Upper lobe of left lung (tissue), 6 donors: ENCODE results near the gene TRHDE. TPM values are rescaled to one million over a fixed set of nuclear protein-coding genes. Genes with fewer than 3 reads are reported as not detected.

Experiments
- ATAC-seq, 2 donors: fragments of 200-7000 bp; cut with Tn5 transposase; one replicate each; pipeline ENCODE4 v1.9.1; 2022; ENCODE audit warnings: mild to moderate bottlenecking in 2 of 2, moderate library complexity in 2 of 2; ENCODE audit not compliant: low FRiP score in 2 of 2
- DNase-seq, 2 donors: peaks; one replicate each; pipeline ENCODE4 v3.0.0-alpha.2; 2019 to 2020
- H3K27ac ChIP-seq, 4 donors: fragments of 200-600 bp; sonication (generic); one replicate each; pipeline ENCODE4 v1.5.1; 2016 to 2019
- H3K27me3 ChIP-seq, 4 donors: fragments of 200-600 bp; sonication (generic); one replicate each; pipeline ENCODE4 v1.5.1; 2017 to 2019
- H3K36me3 ChIP-seq, 4 donors: fragments of 200-600 bp; sonication (generic); one replicate each; pipeline ENCODE4 v1.5.1; 2016 to 2019
- H3K4me1 ChIP-seq, 4 donors: fragments of 200-600 bp; sonication (generic); one replicate each; pipeline ENCODE4 v1.5.1; 2018 to 2019
- H3K4me3 ChIP-seq, 4 donors: fragments of 200-600 bp; sonication (generic); one replicate each; pipeline ENCODE4 v1.5.1; 2017 to 2019; ENCODE audit warnings: mild to moderate bottlenecking in 2 of 4, moderate library complexity in 1 of 4
- H3K9me3 ChIP-seq, 4 donors: fragments of 200-600 bp; sonication (generic); one replicate each; pipeline ENCODE4 v1.5.1; 2018 to 2019
- CTCF ChIP-seq, 6 experiments: fragments of 450-650 bp in 4 of 6; fragments of 200-600 bp in 2 of 6; sonication (generic) in 2 of 6; IDR thresholded peaks; one replicate each; pipeline ENCODE4 v1.5.1; 2016 to 2019; ENCODE audit warnings: antibody characterized with exemption in 6 of 6
- EP300 ChIP-seq, 4 donors: sonication (generic); formaldehyde crosslinking; IDR thresholded peaks; one replicate each; pipeline ENCODE4 v1.5.1; 2017; ENCODE audit warnings: antibody characterized with exemption in 4 of 4, control low read depth in 2 of 4
- POLR2A ChIP-seq, 4 donors: fragments of 450-650 bp; IDR thresholded peaks; one replicate each; pipeline ENCODE4 v1.5.1; 2016 to 2017; ENCODE audit warnings: antibody characterized with exemption in 4 of 4, mild to moderate bottlenecking in 2 of 4
- POLR2AphosphoS5 ChIP-seq, 2 donors: sonication (generic); formaldehyde crosslinking; IDR thresholded peaks; one replicate each; pipeline ENCODE4 v1.5.1; 2017; ENCODE audit warnings: antibody characterized with exemption in 2 of 2
- WGBS, 2 donors: methylation state at CpG; one replicate each; pipeline ENCODE4 v1.1.5; 2017 to 2018; 5-methylcytosine and 5-hydroxymethylcytosine counted together
- total RNA-seq, 6 donors: library from RNA; depleted of rRNA in 4 of 6; stranded (reverse); fragments of >200 nt in 4 of 6; gene quantifications; one replicate each; pipeline versions ENCODE4 v1.1.0 to v1.2.1, GENCODE V29; 2016 to 2021
- donor health status: DM: no; HTN: no; CAD: no; lungs with moderate emphysema.
- donor health status: DM: no; HTN: yes; CAD: no; lungs with severe emphysema.

TRHDE gene
- total RNA-seq, 6 donors from 2014 or later, result 2.9 to 21.0 (median 14.3) TPM

- Histone ChIP-seq H3K4me1 (peaks cover 5 to 23% (median 11%) of the 10 kb centered on the region in 4 donors), H3K27me3 (peaks cover 0 to 18% (median 7%) of the 10 kb centered on the region in 4 donors), H3K36me3 (no peaks in the 10 kb centered on the region), H3K9me3 (no peaks in the 10 kb centered on the region), H3K4me3 (no peak overlapping the region), H3K27ac (no peak overlapping the region)
- 47 to 56% methylated on average over 2 of the region's 2 CpGs for WGBS, 2 donors
- TF ChIP-seq CTCF (IDR thresholded peaks at IDR 0.05) (no peak), EP300 (IDR thresholded peaks at IDR 0.05) (no peak), POLR2AphosphoS5 (IDR thresholded peaks at IDR 0.05) (no peak), POLR2A (IDR thresholded peaks at IDR 0.05) (no peak)
- ATAC-seq (no peak), DNase-seq (no peak)
These were observed 3.8 kb upstream of the TRHDE start for GRCh38 chr12:72268386-72268785.

GRCh38 chr12:72269491-72269890, 2.7 kb upstream of the TRHDE start:
- no peak for TF ChIP-seq CTCF (IDR thresholded peaks at IDR 0.05)
- TF ChIP-seq EP300 (IDR thresholded peaks at IDR 0.05), result no peak
- no peak for TF ChIP-seq POLR2AphosphoS5 (IDR thresholded peaks at IDR 0.05)
- no peak for TF ChIP-seq POLR2A (IDR thresholded peaks at IDR 0.05)
- H3K4me1 ChIP-seq, result peaks cover 9 to 28% (median 15%) of the 10 kb centered on the region in 4 donors
- no peak for ATAC-seq
- no peak overlapping the region for H3K4me3 ChIP-seq
- no peaks in the 10 kb centered on the region for H3K36me3 ChIP-seq
- H3K27me3 ChIP-seq, result peaks cover 0 to 19% (median 12%) of the 10 kb centered on the region in 4 donors
- 29 to 50% methylated on average over 1 of the region's 1 CpG for WGBS, 2 donors
- no peaks in the 10 kb centered on the region for H3K9me3 ChIP-seq
- H3K27ac ChIP-seq, result no peak overlapping the region
- DNase-seq, result no peak

- H3K27me3 ChIP-seq, result peaks cover 0 to 19% (median 12%) of the 10 kb centered on the region in 4 donors
- 34 to 52% methylated on average over 2 of the region's 2 CpGs for WGBS, 2 donors
- H3K4me3 ChIP-seq, result no peak overlapping the region
- no peaks in the 10 kb centered on the region for H3K9me3 ChIP-seq
- DNase-seq (no peak), ATAC-seq (no peak)
- no peaks in the 10 kb centered on the region for H3K36me3 ChIP-seq
- no peak overlapping the region for H3K27ac ChIP-seq
- peaks cover 9 to 28% (median 15%) of the 10 kb centered on the region in 4 donors for H3K4me1 ChIP-seq
- TF ChIP-seq POLR2AphosphoS5 (IDR thresholded peaks at IDR 0.05) (no peak), POLR2A (IDR thresholded peaks at IDR 0.05) (no peak), EP300 (IDR thresholded peaks at IDR 0.05) (no peak), CTCF (IDR thresholded peaks at IDR 0.05) (no peak)
These were observed 1.9 kb upstream of the TRHDE start for GRCh38 chr12:72270246-72270645.

GRCh38 chr12:72270961-72271360, 1.2 kb upstream of the TRHDE start:
- Histone ChIP-seq H3K4me1 (peaks cover 9 to 28% (median 15%) of the 10 kb centered on the region in 4 donors), H3K4me3 (peak overlapping the region in 3 of 4 donors; percentile 47 to 65 (median 51)), H3K27me3 (peaks cover 0 to 19% (median 12%) of the 10 kb centered on the region in 4 donors), H3K36me3 (no peaks in the 10 kb centered on the region), H3K27ac (peak overlapping the region in 1 of 4 donors; percentile 80), H3K9me3 (no peaks in the 10 kb centered on the region)
- TF ChIP-seq POLR2AphosphoS5 (IDR thresholded peaks at IDR 0.05) (no peak), CTCF (IDR thresholded peaks at IDR 0.05) (no peak)
- ATAC-seq (no peak), DNase-seq (no peak)
- WGBS, 2 donors, result 42 to 45% methylated on average over 6 of the region's 6 CpGs

GRCh38 chr12:72271451-72272090, 599 bp upstream of the TRHDE start:
- Histone ChIP-seq H3K9me3 (no peaks in the 10 kb centered on the region), H3K36me3 (no peaks in the 10 kb centered on the region), H3K4me3 (peak overlapping the region; percentile 46 to 65 (median 49)), H3K27me3 (peaks cover 0 to 19% (median 12%) of the 10 kb centered on the region in 4 donors), H3K27ac (peak overlapping the region in 3 of 4 donors; percentile 68 to 86 (median 80)), H3K4me1 (peaks cover 9 to 28% (median 15%) of the 10 kb centered on the region in 4 donors)
- WGBS, 2 donors, result 1 to 3% methylated on average over 21 to 35 of the region's 35 CpGs
- DNase-seq, result no peak
- peak; percentile 32 to 33 for ATAC-seq
- TF ChIP-seq POLR2A (IDR thresholded peaks at IDR 0.05), result no peak
- TF ChIP-seq CTCF (IDR thresholded peaks at IDR 0.05), result no peak
- TF ChIP-seq POLR2AphosphoS5 (IDR thresholded peaks at IDR 0.05), result no peak
- TF ChIP-seq EP300 (IDR thresholded peaks at IDR 0.05), result no peak
